Left forelimb (tissue), 1 donor: ENCODE measurements around the gene SNED1.

Source experiments
- DNase-seq: peaks from one replicate; pipeline ENCODE4 v3.0.0-alpha.2; 2018; ENCODE audit warnings: low spot score

Gene SNED1

DNA sequence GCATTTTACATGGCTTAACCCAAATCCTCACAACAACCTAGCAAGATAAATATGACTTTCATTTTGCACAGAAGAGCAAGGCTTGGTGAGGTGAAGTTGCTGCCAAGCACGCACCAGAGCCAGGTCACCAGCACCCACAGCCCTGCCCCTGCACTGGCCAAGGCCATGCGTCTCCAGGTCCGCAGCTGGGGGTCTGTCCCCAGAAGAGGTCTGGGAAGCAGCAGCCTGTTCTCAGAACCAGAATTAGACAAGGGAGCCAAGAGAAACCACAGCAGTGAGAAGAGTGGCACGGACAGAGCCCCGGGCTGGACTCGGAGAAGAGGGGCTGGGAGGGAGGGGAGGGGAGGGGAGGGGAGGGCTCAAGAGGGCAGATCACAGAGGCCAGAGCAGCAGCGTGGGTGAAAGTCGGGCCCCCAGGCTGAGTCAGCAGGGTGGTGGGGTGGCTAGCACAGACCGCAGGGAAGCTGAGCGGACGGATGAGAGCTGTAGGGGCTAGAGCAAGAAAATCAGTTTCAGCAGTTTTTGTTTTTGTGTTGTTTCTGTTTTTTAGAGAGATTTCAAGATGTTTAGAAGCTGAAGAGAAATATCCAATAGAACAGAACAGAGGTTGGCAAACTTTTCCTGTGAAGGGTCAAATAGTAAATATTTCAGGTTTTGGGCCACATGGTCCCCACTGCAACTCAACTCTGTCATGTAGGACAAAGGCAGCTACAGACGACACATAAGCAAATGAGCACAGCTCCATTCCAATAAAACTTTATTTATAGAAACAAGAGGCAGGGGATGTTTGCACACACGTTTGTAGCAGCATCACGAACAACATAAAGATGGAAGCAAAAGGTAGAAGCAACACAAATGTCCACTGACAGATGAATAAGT, 111.0 kb downstream of the SNED1 start:
- DNase-seq: peak; percentile 46

DNA sequence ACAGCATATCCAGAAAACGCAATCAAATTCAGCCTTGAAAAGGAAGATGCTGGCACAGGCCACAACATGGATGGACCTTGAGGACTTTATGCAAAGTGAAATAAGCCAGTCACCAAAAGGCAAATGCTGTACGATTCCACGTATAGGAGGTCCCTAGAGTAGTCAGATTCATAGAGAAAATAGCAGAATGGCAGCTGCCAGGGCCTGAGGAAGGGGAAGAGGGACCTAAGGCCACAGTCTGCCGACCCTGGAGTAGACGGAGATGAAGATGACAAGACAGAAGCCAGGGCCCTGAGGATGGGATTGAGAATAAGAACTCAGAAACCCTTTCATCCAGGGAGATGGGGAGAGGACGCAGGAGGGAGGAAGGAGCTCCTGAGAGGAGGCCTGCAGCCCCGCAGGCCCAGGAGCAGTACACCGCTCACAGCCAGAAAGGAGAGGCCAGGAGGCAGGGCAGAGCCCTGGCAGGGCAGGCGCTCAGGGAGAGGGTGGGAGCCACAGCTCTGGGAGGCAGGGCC, 111.7 kb downstream of the SNED1 start:
- DNase-seq: peak; percentile 26

DNA sequence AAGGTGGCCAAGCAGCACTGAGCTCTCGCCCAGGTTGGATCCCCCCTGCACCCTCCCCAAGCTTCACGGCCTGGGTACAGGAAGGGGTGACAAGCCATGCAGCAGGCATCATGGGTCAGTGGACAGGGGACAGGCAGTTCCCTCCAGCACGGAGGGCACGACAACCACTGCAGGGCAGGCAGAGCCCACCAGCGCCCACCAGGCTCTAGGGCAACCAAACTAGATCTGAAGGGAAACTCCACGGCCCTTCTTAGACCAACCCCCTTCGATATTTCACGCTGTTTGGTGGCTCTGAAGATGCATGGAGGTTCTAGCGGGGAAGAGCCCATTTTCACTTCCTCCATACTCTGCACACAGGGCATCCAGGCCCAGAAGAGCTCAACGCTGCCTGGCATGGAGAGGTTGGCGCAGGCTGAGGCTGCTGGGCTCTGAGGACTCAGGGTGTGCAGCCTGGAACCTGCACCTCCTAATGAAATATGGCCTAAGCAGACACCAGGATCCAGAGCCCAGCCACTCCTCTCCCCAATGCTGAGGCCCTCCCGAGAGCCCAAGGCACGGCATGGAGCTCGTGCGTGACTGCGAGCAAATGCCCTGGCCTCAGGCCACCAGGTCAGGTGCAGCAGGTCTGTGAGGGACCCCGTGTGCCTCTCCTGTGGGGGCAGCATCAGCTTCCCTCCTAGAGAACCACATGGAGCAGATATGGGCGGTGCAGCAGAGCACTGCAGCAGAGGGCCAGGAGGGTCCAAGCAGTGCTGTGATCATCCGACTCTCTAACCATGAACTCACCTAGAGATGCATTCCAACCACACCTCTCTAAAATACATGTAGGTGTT, 112.4 kb downstream of the SNED1 start:
- DNase-seq: peak; percentile 53

DNA sequence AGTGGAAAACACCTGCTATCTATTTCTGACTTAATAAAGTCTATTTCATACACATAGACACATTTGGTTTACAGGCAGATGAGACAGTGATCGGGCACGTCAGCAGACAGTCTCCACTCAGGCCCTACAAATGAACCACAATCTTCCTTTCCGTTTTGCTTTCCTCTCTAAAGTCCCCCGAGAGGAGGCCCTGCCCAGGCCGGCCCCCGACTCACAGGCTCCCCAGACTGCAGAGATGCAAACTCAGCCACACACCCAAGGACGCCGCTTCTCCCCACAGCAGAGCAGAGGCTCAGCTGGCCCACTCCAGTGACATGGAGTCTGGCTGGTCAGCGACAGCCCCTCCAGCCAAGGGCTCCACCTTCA, 113.0 kb downstream of the SNED1 start:
- peak; percentile 25 for DNase-seq

DNA sequence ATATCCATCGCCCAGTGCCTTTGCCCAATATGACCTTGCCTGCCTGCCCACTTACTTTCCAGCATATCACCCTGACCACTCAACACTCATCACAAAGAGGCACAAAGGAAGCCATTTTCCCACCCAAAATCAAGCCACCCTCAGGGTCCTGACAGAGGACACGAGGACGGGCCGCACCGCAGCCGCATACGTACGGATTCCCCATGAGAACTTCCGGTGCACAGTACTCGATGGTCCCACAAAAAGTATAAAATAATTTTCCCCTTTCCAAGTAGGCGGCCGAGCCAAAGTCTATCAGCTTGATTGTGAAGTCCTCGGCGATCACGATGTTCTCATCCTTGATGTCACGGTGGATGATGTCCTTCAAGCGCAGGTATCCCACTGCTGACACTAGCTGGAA, 113.6 kb downstream of the SNED1 start:
- peak; percentile 9 for DNase-seq

- DNase-seq: peak; percentile 31
These were observed 114.2 kb downstream of the SNED1 start for GRCh38 chr2:241112592-241112991.

- peak; percentile 46 for DNase-seq
These were observed 116.4 kb downstream of the SNED1 start for GRCh38 chr2:241114836-241115235.

- DNase-seq: peak; percentile 41
These were observed 116.9 kb downstream of the SNED1 start for GRCh38 chr2:241115361-241115760.

GRCh38 chr2:241116606-241117560, 118.5 kb downstream of the SNED1 start:
- peak; percentile 34 for DNase-seq

DNA sequence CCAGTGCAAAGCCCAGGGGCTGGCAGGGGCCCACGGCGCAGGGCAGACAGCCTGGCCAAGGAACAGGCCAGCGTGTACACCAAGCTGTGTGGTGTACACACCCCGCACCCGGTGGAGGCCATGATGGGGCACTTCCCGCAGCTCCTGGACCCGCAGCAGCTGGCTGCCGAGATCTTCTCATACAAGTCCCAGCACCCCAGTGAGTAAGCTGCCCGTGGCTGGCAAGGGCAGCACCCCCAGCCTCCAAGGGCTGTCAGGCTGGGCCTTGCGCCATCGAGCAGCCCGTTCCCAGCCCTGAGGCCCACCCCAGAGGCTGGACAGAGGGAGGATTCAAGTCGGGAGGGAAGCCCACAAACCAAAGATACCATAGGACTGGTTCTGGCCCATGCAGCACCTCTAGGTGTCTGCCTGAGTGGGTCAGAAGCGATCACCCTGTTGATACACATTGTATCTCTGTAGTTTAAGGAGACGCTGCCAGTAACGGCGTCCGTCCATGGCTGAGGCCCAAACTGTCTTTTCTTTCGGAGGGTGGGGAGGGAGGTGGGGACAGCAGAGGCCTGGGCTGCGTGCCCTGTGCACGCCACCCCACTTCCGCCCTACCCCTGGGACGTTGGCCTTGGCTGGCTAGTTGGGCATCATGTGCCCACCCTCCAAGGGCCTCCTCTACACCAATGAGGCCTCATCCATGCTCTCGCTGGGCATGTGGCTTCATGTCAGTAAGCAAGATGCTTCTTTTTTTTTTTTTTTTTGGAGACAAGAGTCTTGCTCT, 120.5 kb downstream of the SNED1 start:
- DNase-seq: peak; percentile 55

- no peak for DNase-seq
These were observed 122.0 kb downstream of the SNED1 start for GRCh38 chr2:241120440-241120839.

GRCh38 chr2:241121008-241121407, 122.6 kb downstream of the SNED1 start:
- DNase-seq: no peak

GRCh38 chr2:241122376-241123002, 124.1 kb downstream of the SNED1 start:
- peak; percentile 62 for DNase-seq

DNA sequence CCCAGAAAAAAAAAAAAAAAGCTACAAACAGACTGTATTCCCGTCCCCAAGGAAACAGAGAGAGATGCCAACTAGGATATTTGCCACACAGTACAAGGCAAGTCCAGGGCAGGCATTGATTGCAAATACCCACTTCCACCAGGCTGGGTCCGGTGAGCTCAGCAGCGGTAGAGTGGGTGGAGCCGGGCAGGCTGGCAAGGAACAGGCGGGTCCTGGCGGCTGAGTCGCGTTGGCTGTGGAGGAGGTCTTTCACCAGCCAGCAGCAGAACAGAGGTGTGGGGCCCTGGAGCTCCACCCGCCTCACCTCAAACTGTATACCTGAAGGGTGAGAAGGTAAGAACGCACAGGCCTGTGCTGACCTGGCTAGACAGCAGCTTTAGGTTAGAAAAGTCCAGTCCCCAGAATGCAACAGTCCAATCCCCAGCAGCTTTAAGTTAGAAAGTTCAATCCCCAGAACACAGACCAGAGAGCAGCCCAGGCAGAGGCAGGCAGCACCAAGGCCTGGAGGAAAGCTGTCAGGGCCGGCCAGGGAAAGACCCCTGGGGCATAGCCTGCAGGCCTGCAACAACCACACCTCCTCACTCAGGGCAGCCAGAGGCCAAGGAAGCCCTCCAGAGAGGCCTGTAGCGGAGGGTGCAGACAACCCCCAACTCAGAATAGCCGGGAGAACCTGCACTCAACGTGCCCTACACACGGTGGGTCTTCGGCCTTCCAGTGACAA, 125.6 kb downstream of the SNED1 start:
- DNase-seq: peak; percentile 48

DNA sequence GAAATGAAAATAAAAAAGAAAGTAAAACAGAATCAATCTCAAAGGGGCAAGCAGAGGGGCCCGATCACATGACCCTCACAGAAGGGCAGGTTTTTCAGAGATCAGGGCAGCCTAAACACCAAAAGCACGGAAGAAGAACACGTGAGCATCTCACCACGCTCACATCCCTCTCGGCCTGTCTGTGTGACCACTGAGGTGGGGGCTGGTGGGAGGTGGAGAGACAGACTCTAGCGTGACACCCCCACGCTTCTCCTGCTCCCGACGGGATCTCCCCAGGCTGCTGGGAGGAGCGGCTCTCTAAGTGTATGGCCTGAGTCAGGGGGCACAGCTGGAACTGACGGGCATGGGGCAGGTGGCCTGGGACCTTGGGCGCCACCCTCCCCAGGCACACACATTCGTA, 127.2 kb downstream of the SNED1 start:
- DNase-seq: peak; percentile 14

DNA sequence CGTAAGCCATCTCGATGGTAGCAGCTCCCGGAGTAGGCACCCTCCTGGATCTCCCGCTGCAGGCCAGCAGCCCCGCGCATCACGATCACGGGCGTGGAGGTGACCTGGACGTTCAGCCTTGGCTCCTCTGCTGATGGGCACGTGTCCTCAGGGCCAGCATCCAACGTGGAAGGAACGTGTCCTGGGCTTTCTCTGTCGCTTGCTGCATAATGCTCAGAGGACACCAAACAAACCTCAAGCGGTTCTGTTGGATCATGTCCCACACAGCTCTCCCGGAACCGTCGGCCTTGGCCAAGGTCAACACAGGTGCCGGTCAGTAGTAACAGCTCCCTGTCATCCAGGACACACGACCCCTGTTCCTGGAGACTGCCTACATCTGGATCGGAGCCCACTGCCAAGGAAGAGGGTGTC, 127.8 kb downstream of the SNED1 start:
- DNase-seq: peak; percentile 30

- peak; percentile 48 for DNase-seq
These were observed 128.4 kb downstream of the SNED1 start for GRCh38 chr2:241126771-241127202.

DNA sequence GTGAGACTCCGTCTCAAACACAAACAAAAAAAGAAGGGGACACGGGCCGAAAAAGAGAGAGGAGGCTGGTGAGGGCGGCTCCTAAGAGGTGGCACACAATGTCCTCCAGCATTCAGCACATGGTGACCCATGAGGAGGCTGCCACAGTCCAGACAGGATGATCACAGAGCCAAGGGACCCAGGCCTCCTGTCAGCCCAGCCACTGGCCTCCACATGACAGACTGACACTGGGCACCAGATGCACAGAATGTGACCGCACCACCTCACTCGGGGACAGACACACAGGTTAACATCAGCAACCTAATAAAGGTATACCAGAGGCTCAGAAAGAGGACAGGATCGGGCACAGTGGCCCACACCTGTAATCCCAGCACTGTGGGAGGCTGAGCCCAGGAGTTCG, 129.8 kb downstream of the SNED1 start:
- DNase-seq: peak; percentile 55

DNA sequence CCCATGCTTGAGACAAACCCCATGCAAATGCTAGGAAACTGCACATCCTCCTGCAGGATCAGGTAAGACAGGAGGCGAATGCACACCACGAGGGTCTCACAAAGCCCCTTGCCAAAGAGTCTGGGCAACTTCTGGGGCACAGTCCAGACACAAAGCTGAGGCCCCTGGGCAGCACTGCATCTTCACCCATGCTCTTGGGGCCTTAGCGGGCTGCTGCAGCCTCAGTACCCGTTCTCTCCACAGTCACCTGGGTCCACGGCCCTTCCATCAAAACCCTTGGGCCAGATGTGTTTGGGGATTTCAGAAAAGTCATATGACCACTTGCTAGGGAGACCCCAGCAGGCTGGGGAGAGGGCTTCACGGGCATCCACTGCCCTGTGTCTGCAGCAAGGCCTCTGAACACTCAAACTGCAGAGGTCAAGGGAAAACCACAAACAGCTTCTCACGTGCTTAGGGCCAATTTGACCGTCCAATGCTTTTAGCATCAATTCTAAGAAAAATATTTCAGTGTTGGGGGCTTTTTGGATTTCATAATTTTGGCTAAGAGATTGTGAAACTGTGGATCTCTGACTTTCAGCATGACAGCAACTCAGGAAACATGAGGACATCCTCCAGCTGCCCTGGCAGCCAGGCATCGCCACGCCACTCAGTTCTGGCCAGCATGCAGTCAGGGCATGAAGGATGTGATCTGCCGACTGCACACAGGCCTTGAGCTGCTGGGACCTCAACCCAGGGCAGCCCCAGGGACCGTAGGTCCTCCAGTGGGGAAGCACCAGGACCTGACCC, 130.9 kb downstream of the SNED1 start:
- peak; percentile 18 for DNase-seq
